GM18502 (cell line): ENCODE data around the gene ABCA7.
A peak's percentile ranks its signal among the peaks of the same experiment; 100 is the strongest.
"Not testable (repeated sequence)": the region's sequence is repeated elsewhere in the genome, so short reads cannot be mapped to it uniquely, and the experiment has no call there.

Source experiments
- ATAC-seq: cut with Tn5 transposase; IDR thresholded peaks from one replicate; pipeline ENCODE4 v1.9.1; 2021; ENCODE audit warnings: mild to moderate bottlenecking; ENCODE audit not compliant: unreplicated experiment, poor library complexity

The ABCA7 gene

GRCh38 chr19:1015061-1015781 lies 24.7 kb upstream of the ABCA7 start:
- ATAC-seq: no peak

- no peak for ATAC-seq
These were observed 23.9 kb upstream of the ABCA7 start for GRCh38 chr19:1015782-1016646.

- no peak for ATAC-seq
These were observed 23.2 kb upstream of the ABCA7 start for GRCh38 chr19:1016647-1017114.

- ATAC-seq: no peak
These were observed 22.6 kb upstream of the ABCA7 start for GRCh38 chr19:1017115-1017905.

- no peak for ATAC-seq
These were observed 22.0 kb upstream of the ABCA7 start for GRCh38 chr19:1017906-1018305.

GRCh38 chr19:1018393-1018792 lies 21.5 kb upstream of the ABCA7 start:
- ATAC-seq: no peak

GRCh38 chr19:1018932-1019615 lies 20.8 kb upstream of the ABCA7 start:
- no peak for ATAC-seq

GRCh38 chr19:1019616-1019961 lies 20.3 kb upstream of the ABCA7 start:
- ATAC-seq: no peak

GRCh38 chr19:1019980-1020867 lies 19.7 kb upstream of the ABCA7 start:
- ATAC-seq: no peak

GRCh38 chr19:1020868-1021425 lies 19.0 kb upstream of the ABCA7 start, which contains the start of gene TMEM259:
Gene TMEM259, minus strand, starts transcription at chr19:1021123. Its CDS starts 127 bp downstream, at chr19:1020996.
- ATAC-seq: peak; percentile 75

- ATAC-seq: not testable (repeated sequence)
These were observed 16.1 kb upstream of the ABCA7 start for GRCh38 chr19:1023883-1024188.

GRCh38 chr19:1025080-1025479 lies 14.8 kb upstream of the ABCA7 start:
- not testable (repeated sequence) for ATAC-seq

GRCh38 chr19:1025960-1026782 lies 13.7 kb upstream of the ABCA7 start, which contains the start of gene CNN2:
Gene CNN2, plus strand, starts transcription at chr19:1026608. Its CDS starts 54 bp downstream, at chr19:1026662.
- ATAC-seq: peak; percentile 50

GRCh38 chr19:1026783-1027649 lies 12.9 kb upstream of the ABCA7 start:
- peak; percentile 11 for ATAC-seq

- ATAC-seq: peak; percentile 10
These were observed 12.3 kb upstream of the ABCA7 start for GRCh38 chr19:1027650-1028061.

- ATAC-seq: peak; percentile 42
These were observed 11.6 kb upstream of the ABCA7 start for GRCh38 chr19:1028062-1028926.
